GM15510 (cell line): ENCODE results near the gene MSX1.
A peak's percentile ranks its signal among the peaks of the same experiment; 100 is the strongest.

ENCODE experiments used
- POLR2A ChIP-seq: IDR thresholded peaks from 3 replicates; pipeline ENCODE4 v1.6.1; 2011; ENCODE audit warnings: borderline replicate concordance; ENCODE audit not compliant: insufficient read length; ENCODE audit errors: extremely low read depth

MSX1 gene

GRCh38 chr4:4859325-4859798 lies at the start of gene MSX1:
TSS of gene MSX1 (plus strand) at chr4:4859665. CDS start at chr4:4859900, 235 bp downstream.
- TF ChIP-seq POLR2A, result peak; percentile 61

- no peak for TF ChIP-seq POLR2A
Measured at GRCh38 chr4:4810092-4810774, 49.2 kb upstream of the MSX1 start.

GRCh38 chr4:4810778-4811177 lies 48.7 kb upstream of the MSX1 start:
- no peak for TF ChIP-seq POLR2A

GRCh38 chr4:4812145-4812794 lies 47.2 kb upstream of the MSX1 start:
- TF ChIP-seq POLR2A, result no peak

- no peak for TF ChIP-seq POLR2A
Measured at GRCh38 chr4:4818415-4819212, 40.9 kb upstream of the MSX1 start.

GRCh38 chr4:4819213-4819606 lies 40.3 kb upstream of the MSX1 start:
- no peak for TF ChIP-seq POLR2A

GRCh38 chr4:4820261-4820660 lies 39.2 kb upstream of the MSX1 start:
- TF ChIP-seq POLR2A, result no peak

GRCh38 chr4:4820739-4821138 lies 38.7 kb upstream of the MSX1 start:
- no peak for TF ChIP-seq POLR2A

GRCh38 chr4:4821577-4821976 lies 37.9 kb upstream of the MSX1 start:
- no peak for TF ChIP-seq POLR2A

- no peak for TF ChIP-seq POLR2A
Measured at GRCh38 chr4:4823621-4824162, 35.8 kb upstream of the MSX1 start.

- TF ChIP-seq POLR2A, result no peak
Measured at GRCh38 chr4:4824232-4824631, 35.2 kb upstream of the MSX1 start.

- TF ChIP-seq POLR2A, result no peak
Measured at GRCh38 chr4:4825431-4825830, 34.0 kb upstream of the MSX1 start.

- TF ChIP-seq POLR2A, result no peak
Measured at GRCh38 chr4:4829837-4830236, 29.6 kb upstream of the MSX1 start.

GRCh38 chr4:4831266-4831665 lies 28.2 kb upstream of the MSX1 start:
- TF ChIP-seq POLR2A, result no peak

GRCh38 chr4:4831825-4832224 lies 27.6 kb upstream of the MSX1 start:
- no peak for TF ChIP-seq POLR2A
